A549 (cell line): ENCODE results near the gene SLC12A9. TPM values are rescaled to one million over a fixed set of nuclear protein-coding genes. Genes with fewer than 3 reads are reported as not detected.
"Not testable (repeated sequence)": the region's sequence is repeated elsewhere in the genome, so short reads cannot be mapped to it uniquely, and the experiment has no call there.

Experiments
- ATAC-seq, 2 experiments: fragments of 200-7000 bp in 1 of 2; fragments of >200 bp in 1 of 2; cut with Nextera tagmentation in 1 of 2; cut with Tn5 transposase in 1 of 2; 3 replicates each; pipeline versions ENCODE4 v1.8.0 to v1.9.1; 2018 to 2020; ENCODE audit warnings: mild to moderate bottlenecking in 1 of 2, moderate library complexity in 1 of 2
- CTCF ChIA-PET: fragments of 300-600 bp; sonication (Branson Sonifier 250); formaldehyde crosslinking; extraction: SDS; loops from one replicate; lab custom pipeline; 2021; ENCODE audit warnings: antibody characterized with exemption, inconsistent platforms; lab: Yijun Ruan, JAX
- POLR2A ChIA-PET: fragments of 350-600 bp; formaldehyde crosslinking; extraction: SDS; loops from one replicate; lab custom pipeline; 2021; ENCODE audit warnings: antibody characterized with exemption, inconsistent platforms; lab: Yijun Ruan, JAX
- DNase-seq, 2 experiments: peaks; one replicate each; pipeline versions ENCODE4 v3.0.0 to v3.0.0-alpha.2; 2011 to 2016; ENCODE audit warnings: low read depth in 1 of 2, low spot score in 1 of 2
- FAIRE-seq: peaks from 2 replicates; lab custom pipeline; 2011; peaks lifted over from hg19 to GRCh38; lab: Jason Lieb, UNC
- H3K27ac ChIP-seq, 2 experiments: fragments of >200 bp; sonication (Bioruptor Twin); formaldehyde crosslinking; 3 replicates each; pipeline ENCODE4 v1.5.1; 2016 to 2017
- H3K4me1 ChIP-seq: fragments of >200 bp; sonication (Bioruptor Twin); formaldehyde crosslinking; 3 replicates; pipeline ENCODE4 v1.6.1; 2016
- H3K4me2 ChIP-seq: fragments of >200 bp; sonication (Bioruptor Twin); formaldehyde crosslinking; 3 replicates; pipeline ENCODE4 v1.6.1; 2016
- H3K4me3 ChIP-seq: fragments of >200 bp; sonication (Bioruptor Twin); formaldehyde crosslinking; 3 replicates; pipeline ENCODE4 v1.5.1; 2016
- H3K9me3 ChIP-seq: fragments of >200 bp; sonication (Bioruptor Twin); formaldehyde crosslinking; 3 replicates; pipeline ENCODE4 v1.6.1; 2016
- BHLHE40 ChIP-seq: IDR thresholded peaks from 2 replicates; pipeline ENCODE4 v1.6.1; 2012; ENCODE audit warnings: low read depth, low read length, inconsistent platforms
- CBX8 ChIP-seq: fragments of 200-600 bp; sonication (generic); IDR thresholded peaks from 2 replicates; pipeline ENCODE4 v1.6.1; 2016
- EHMT2 ChIP-seq: fragments of 200-600 bp; sonication (generic); IDR thresholded peaks from 2 replicates; pipeline ENCODE4 v1.6.1; 2016; ENCODE audit warnings: antibody characterized with exemption, low read depth, mild to moderate bottlenecking, moderate library complexity
- EP300 ChIP-seq, 2 experiments: fragments of >200 bp; sonication (Bioruptor Twin); formaldehyde crosslinking; IDR thresholded peaks; 2 replicates in 1 of 2; 3 replicates in 1 of 2; pipeline ENCODE4 v1.6.1; 2016 to 2017
- HOXA7 ChIP-seq: fragments of 250-450 bp; sonication (Bioruptor Pico); IDR thresholded peaks from 2 replicates; pipeline ENCODE4 v1.5.0; 2020; ENCODE audit warnings: mild to moderate bottlenecking, moderate library complexity
- KDM1A ChIP-seq: fragments of 200-600 bp; sonication (generic); IDR thresholded peaks from 2 replicates; pipeline ENCODE4 v1.6.1; 2016; ENCODE audit warnings: low read depth, mild to moderate bottlenecking
- REST ChIP-seq: fragments of 200-600 bp; sonication (generic); IDR thresholded peaks from 2 replicates; pipeline ENCODE4 v1.6.1; 2016; ENCODE audit warnings: antibody characterized with exemption, mild to moderate bottlenecking, moderate library complexity
- SREBF2 ChIP-seq: fragments of 450-650 bp; IDR thresholded peaks from 2 replicates; pipeline ENCODE4 v1.6.1; 2014; ENCODE audit warnings: mild to moderate bottlenecking, moderate library complexity
- TFCP2L1 ChIP-seq: fragments of 250-450 bp; sonication (Bioruptor Pico); IDR thresholded peaks from 2 replicates; pipeline ENCODE4 v1.5.0; 2021; ENCODE audit warnings: mild to moderate bottlenecking
- ZC3H11A ChIP-seq: fragments of 450-650 bp; IDR thresholded peaks from 2 replicates; pipeline ENCODE4 v1.6.1; 2014; ENCODE audit warnings: antibody characterized with exemption, mild to moderate bottlenecking
- ZFP36 ChIP-seq: fragments of 450-650 bp; IDR thresholded peaks from 2 replicates; pipeline ENCODE4 v1.6.1; 2014; ENCODE audit warnings: borderline replicate concordance; ENCODE audit not compliant: partially characterized antibody
- ZSCAN20 ChIP-seq: fragments of 250-450 bp; sonication (Bioruptor Pico); IDR thresholded peaks from 2 replicates; pipeline ENCODE4 v1.8.0; 2022; ENCODE audit warnings: mild to moderate bottlenecking, moderate library complexity
- WGBS: methylation state at CpG from one replicate; pipeline ENCODE4 v1.1.6; 2017; ENCODE audit errors: missing lambda C conversion rate; 5-methylcytosine and 5-hydroxymethylcytosine counted together
- polyA plus RNA-seq, 4 experiments: library from polyadenylated mRNA; depleted of rRNA in 3 of 4; stranded (reverse); fragments of >200 nt; fragmentation: RNase III in 1 of 4; extraction: RNeasy Plus Mini Kit Qiagen cat#74134 plus additional on column Dnase treatment in 1 of 4; gene quantifications; 2 replicates in 3 of 4; 3 replicates in 1 of 4; pipeline ENCODE4 v1.2.3, GENCODE V29; 2011 to 2017
- TF ChIP-seq, protein P1 (sequence below): IDR thresholded peaks from 2 replicates; pipeline ENCODE4 v1.6.1; 2012
- TF ChIP-seq, protein P2 (sequence below): fragments of 250-450 bp; sonication (Bioruptor Pico); IDR thresholded peaks from 2 replicates; pipeline ENCODE4 v1.5.0; 2021; ENCODE audit warnings: mild to moderate bottlenecking, moderate library complexity, borderline replicate concordance

Gene SLC12A9
- polyA plus RNA-seq, 2 of the 4 experiments (the other 2 are of a cell fraction): 6.2 to 13.4 TPM

DNA sequence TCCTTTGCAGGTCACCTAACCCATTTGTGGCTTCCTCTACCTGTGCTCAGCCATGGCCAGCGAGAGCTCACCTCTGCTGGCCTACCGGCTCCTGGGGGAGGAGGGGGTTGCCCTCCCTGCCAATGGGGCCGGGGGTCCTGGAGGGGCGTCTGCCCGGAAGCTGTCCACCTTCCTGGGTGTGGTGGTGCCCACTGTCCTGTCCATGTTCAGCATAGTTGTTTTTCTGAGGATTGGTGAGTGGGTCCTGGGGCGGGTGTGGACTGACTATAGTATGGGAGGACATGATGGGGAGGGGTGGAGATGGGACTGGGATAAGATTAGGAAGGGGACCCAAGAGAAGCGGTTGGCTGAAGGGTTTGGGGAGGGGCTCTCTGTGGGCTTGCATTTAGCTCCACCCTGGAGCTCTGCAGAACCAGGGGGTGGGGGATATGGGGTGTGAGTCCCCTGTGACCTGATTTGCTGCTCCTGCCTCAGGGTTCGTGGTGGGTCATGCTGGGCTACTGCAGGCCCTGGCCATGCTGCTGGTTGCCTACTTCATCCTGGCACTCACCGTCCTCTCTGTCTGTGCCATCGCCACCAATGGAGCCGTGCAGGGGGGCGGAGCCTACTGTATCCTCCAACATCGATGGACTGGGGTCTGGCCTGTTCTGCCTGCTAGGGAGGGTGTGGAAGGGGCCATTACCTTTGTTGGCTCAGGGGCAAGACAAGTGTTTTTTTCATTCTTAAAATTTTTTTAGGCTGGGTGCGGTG, 1.8 kb downstream of the SLC12A9 start:
- WGBS: 91% methylated on average over 9 of the region's 14 CpGs
- ChIA-PET POLR2A (no interaction called here), CTCF (interaction anchor here (0.9 to 15.9 kb wide), 7 partner anchors 21 to 163 kb away, joined by 3 to 280 read pairs (median 45); partner anchors contain the start of genes EPO and POP7)
- Histone ChIP-seq H3K9me3 (no peaks in the 10 kb centered on the region), H3K4me1 (0 out of 3 replicates have a peak, but pooled peaks cover 4% of the 10 kb centered on the region), H3K4me3 (no peak overlapping the region), H3K27ac (no peak overlapping the region), H3K4me2 (no peak overlapping the region)
- DNase-seq: no peak
- no peak for TF ChIP-seq HOXA7
- no peak for TF ChIP-seq ZFP36
- TF ChIP-seq EP300 (IDR thresholded peaks at IDR 0.05): no peak
- no peak for TF ChIP-seq SREBF2
- no peak for TF ChIP-seq ZC3H11A
- TF ChIP-seq BHLHE40: no peak
- no peak for TF ChIP-seq ZSCAN20 (CRISPR knock-in tag)
- TF ChIP-seq, protein P1, sequence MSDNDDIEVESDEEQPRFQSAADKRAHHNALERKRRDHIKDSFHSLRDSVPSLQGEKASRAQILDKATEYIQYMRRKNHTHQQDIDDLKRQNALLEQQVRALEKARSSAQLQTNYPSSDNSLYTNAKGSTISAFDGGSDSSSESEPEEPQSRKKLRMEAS: no peak
- no peak for ATAC-seq
- no peak for FAIRE-seq

GRCh38 chr7:100854899-100855298, 2.4 kb downstream of the SLC12A9 start:
- POLR2A ChIA-PET, ATAC-seq: not testable (repeated sequence)
- CTCF ChIA-PET: interaction anchor here (0.9 to 15.9 kb wide), 8 partner anchors 20 to 223 kb away, joined by 3 to 280 read pairs (median 8); partner anchors contain the start of genes EPO, POP7 and SRRT

DNA sequence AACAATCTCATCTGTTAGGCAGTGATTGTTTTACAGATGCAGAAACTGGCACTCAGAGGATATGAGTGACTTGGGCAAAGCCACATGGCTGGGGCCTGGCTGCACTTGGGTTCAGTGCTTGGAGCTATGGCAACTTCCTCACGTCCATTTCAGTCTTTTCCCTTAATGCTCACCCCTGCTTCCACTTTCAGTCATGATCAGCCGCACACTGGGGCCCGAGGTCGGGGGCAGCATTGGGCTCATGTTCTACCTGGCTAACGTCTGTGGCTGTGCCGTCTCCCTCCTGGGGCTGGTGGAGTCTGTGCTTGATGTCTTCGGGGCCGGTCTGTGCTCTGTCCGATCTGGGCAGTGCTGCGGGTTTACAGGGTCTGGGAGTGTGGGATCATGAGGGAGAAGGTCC, 3.0 kb downstream of the SLC12A9 start:
- no peaks in the 10 kb centered on the region for H3K9me3 ChIP-seq
- WGBS: 98% methylated on average over 9 of the region's 10 CpGs
- H3K4me1 ChIP-seq: 0 out of 3 replicates have a peak, but pooled peaks cover 4% of the 10 kb centered on the region
- H3K4me3 ChIP-seq: no peak overlapping the region
- no peak for DNase-seq
- no peak overlapping the region for H3K4me2 ChIP-seq
- no peak for ATAC-seq
- no peak for FAIRE-seq
- POLR2A ChIA-PET: no interaction called here
- no peak for TF ChIP-seq REST
- TF ChIP-seq KDM1A: no peak
- TF ChIP-seq, protein P2, sequence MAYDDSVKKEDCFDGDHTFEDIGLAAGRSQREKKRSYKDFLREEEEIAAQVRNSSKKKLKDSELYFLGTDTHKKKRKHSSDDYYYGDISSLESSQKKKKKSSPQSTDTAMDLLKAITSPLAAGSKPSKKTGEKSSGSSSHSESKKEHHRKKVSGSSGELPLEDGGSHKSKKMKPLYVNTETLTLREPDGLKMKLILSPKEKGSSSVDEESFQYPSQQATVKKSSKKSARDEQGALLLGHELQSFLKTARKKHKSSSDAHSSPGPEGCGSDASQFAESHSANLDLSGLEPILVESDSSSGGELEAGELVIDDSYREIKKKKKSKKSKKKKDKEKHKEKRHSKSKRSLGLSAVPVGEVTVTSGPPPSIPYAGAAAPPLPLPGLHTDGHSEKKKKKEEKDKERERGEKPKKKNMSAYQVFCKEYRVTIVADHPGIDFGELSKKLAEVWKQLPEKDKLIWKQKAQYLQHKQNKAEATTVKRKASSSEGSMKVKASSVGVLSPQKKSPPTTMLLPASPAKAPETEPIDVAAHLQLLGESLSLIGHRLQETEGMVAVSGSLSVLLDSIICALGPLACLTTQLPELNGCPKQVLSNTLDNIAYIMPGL (CRISPR knock-in tag): no peak
- TF ChIP-seq TFCP2L1 (CRISPR knock-in tag): no peak
- TF ChIP-seq CBX8: no peak
- no peak for TF ChIP-seq EHMT2
- CTCF ChIA-PET: interaction anchor here (1.0 to 15.9 kb wide), 7 partner anchors 20 to 223 kb away, joined by 3 to 280 read pairs (median 12); partner anchors contain the start of genes EPO, POP7 and SRRT
- H3K27ac ChIP-seq: no peak overlapping the region

More at GRCh38 chr7:100854899-100855298, 2.4 kb downstream of the SLC12A9 start:
- not testable (repeated sequence) for FAIRE-seq, H3K4me3 ChIP-seq, DNase-seq, H3K4me2 ChIP-seq, H3K4me1 ChIP-seq, H3K27ac ChIP-seq, H3K9me3 ChIP-seq
- 87% methylated on average over 9 of the region's 9 CpGs for whole genome bisulfite sequencing
